H9 (cell line): Measurements from ENCODE around the gene PTPRS. TPM values are rescaled to one million over a fixed set of nuclear protein-coding genes. Genes with fewer than 3 reads are reported as not detected.

ENCODE experiments used
- DNase-seq: peaks from one replicate; pipeline ENCODE4 v3.0.0-alpha.2; 2017
- H2AFZ ChIP-seq: one replicate; pipeline ENCODE4 v1.6.1; 2013; ENCODE audit warnings: mild to moderate bottlenecking, low read length, control low read depth, moderate library complexity
- H2AK5ac ChIP-seq: 2 replicates; pipeline ENCODE4 v1.6.1; 2013; ENCODE audit warnings: low read length, control low read depth, mixed read lengths; ENCODE audit not compliant: insufficient read length
- H2BK120ac ChIP-seq: one replicate; pipeline ENCODE4 v1.6.1; 2013; ENCODE audit warnings: low read depth, mild to moderate bottlenecking, low read length, control low read depth, inconsistent platforms; ENCODE audit not compliant: poor library complexity, severe bottlenecking
- H2BK12ac ChIP-seq: 2 replicates; pipeline ENCODE4 v1.6.1; 2013; ENCODE audit warnings: low read length, control low read depth, mixed read lengths, low read depth; ENCODE audit not compliant: insufficient read length
- H2BK15ac ChIP-seq: 2 replicates; pipeline ENCODE4 v1.6.1; 2013; ENCODE audit warnings: low read depth, low read length, control low read depth
- H2BK20ac ChIP-seq: one replicate; pipeline ENCODE4 v1.6.1; 2013; ENCODE audit warnings: low read depth, mild to moderate bottlenecking, low read length, control low read depth, inconsistent platforms; ENCODE audit not compliant: poor library complexity, severe bottlenecking
- H2BK5ac ChIP-seq: 2 replicates; pipeline ENCODE4 v1.6.1; 2013; ENCODE audit warnings: low read length, control low read depth, mixed read lengths; ENCODE audit not compliant: insufficient read length
- H3K14ac ChIP-seq: 2 replicates; pipeline ENCODE4 v1.6.1; 2013; ENCODE audit warnings: low read length, control low read depth; ENCODE audit not compliant: insufficient read depth
- H3K18ac ChIP-seq: 2 replicates; pipeline ENCODE4 v1.6.1; 2013; ENCODE audit warnings: low read depth, mild to moderate bottlenecking, mixed read lengths, low read length, control low read depth; ENCODE audit not compliant: insufficient read length
- H3K23ac ChIP-seq: 2 replicates; pipeline ENCODE4 v1.6.1; 2013; ENCODE audit warnings: low read length, control low read depth, mixed read lengths, low read depth; ENCODE audit not compliant: insufficient read length
- H3K23me2 ChIP-seq: 2 replicates; pipeline ENCODE4 v1.6.1; 2013; ENCODE audit warnings: low read depth, mild to moderate bottlenecking, mixed read lengths, low read length, control low read depth; ENCODE audit not compliant: insufficient read length, poor library complexity, severe bottlenecking
- H3K27ac ChIP-seq: 2 replicates; pipeline ENCODE4 v1.5.1; 2013; ENCODE audit warnings: low read length, control low read depth, mixed read lengths, low read depth; ENCODE audit not compliant: insufficient read length
- H3K27me3 ChIP-seq: 2 replicates; pipeline ENCODE4 v1.6.1; 2013; ENCODE audit warnings: low read length, control low read depth, inconsistent platforms; ENCODE audit not compliant: insufficient read depth
- H3K4ac ChIP-seq: 2 replicates; pipeline ENCODE4 v1.6.1; 2013; ENCODE audit warnings: low read depth, mild to moderate bottlenecking, control low read depth, inconsistent platforms, low read length, moderate library complexity
- H3K4me1 ChIP-seq: 2 replicates; pipeline ENCODE4 v1.6.1; 2013; ENCODE audit warnings: low read length, control low read depth, inconsistent platforms; ENCODE audit not compliant: insufficient read depth
- H3K4me2 ChIP-seq: 2 replicates; pipeline ENCODE4 v1.6.1; 2013; ENCODE audit warnings: low read length, control low read depth, mixed read lengths; ENCODE audit not compliant: insufficient read length, insufficient read depth
- H3K56ac ChIP-seq: 2 replicates; pipeline ENCODE4 v1.6.1; 2013; ENCODE audit warnings: low read depth, mild to moderate bottlenecking, mixed read lengths, low read length, control low read depth; ENCODE audit not compliant: insufficient read length
- H3K79me1 ChIP-seq: 2 replicates; pipeline ENCODE4 v1.6.1; 2013; ENCODE audit warnings: low read depth, mild to moderate bottlenecking, moderate library complexity, low read length, control low read depth, inconsistent platforms; ENCODE audit not compliant: insufficient read depth, poor library complexity, severe bottlenecking
- H3K79me2 ChIP-seq: 2 replicates; pipeline ENCODE4 v1.6.1; 2013; ENCODE audit warnings: low read length, control low read depth, inconsistent platforms; ENCODE audit not compliant: insufficient read depth
- H3K9ac ChIP-seq: 2 replicates; pipeline ENCODE4 v1.6.1; 2013; ENCODE audit warnings: low read length, control low read depth, mixed read lengths; ENCODE audit not compliant: insufficient read length; ENCODE audit errors: extremely low read depth
- H3K9me3 ChIP-seq: one replicate; pipeline ENCODE4 v1.6.1; 2013; ENCODE audit warnings: low read depth, low read length, inconsistent platforms; ENCODE audit not compliant: control insufficient read depth
- H3T11ph ChIP-seq: one replicate; pipeline ENCODE4 v1.6.1; 2013; ENCODE audit warnings: mild to moderate bottlenecking, low read length, control low read depth, inconsistent platforms
- H4K20me1 ChIP-seq: one replicate; pipeline ENCODE4 v1.6.1; 2013; ENCODE audit not compliant: control insufficient read depth, insufficient read length, insufficient read depth
- H4K5ac ChIP-seq: 2 replicates; pipeline ENCODE4 v1.6.1; 2013; ENCODE audit warnings: low read depth, mild to moderate bottlenecking, mixed read lengths, low read length, control low read depth; ENCODE audit not compliant: insufficient read length
- H4K8ac ChIP-seq: replicated peaks from 2 replicates; pipeline ENCODE4 v1.6.1; 2013; ENCODE audit warnings: low read length, control low read depth, mixed read lengths, low read depth; ENCODE audit not compliant: insufficient read length
- H4K91ac ChIP-seq: 2 replicates; pipeline ENCODE4 v1.6.1; 2013; ENCODE audit warnings: low read depth, mild to moderate bottlenecking, moderate library complexity, mixed read lengths, low read length, control low read depth; ENCODE audit not compliant: insufficient read length
- H3K27ac Mint-ChIP-seq, 3 experiments: 2 replicates in 2 of 3; 3 replicates in 1 of 3; pipeline ENCODE4 v1.8.0; 2020 to 2021; ENCODE audit warnings: mixed read lengths in 3 of 3, mild to moderate bottlenecking in 1 of 3, moderate library complexity in 1 of 3
- H3K27me3 Mint-ChIP-seq: 2 replicates; pipeline ENCODE4 v1.8.0; 2021; ENCODE audit warnings: low read depth, mild to moderate bottlenecking, moderate library complexity, mixed read lengths
- H3K36me3 Mint-ChIP-seq, 3 experiments: 2 replicates in 2 of 3; 3 replicates in 1 of 3; pipeline ENCODE4 v1.8.0; 2020 to 2021; ENCODE audit warnings: low read depth in 3 of 3, mixed read lengths in 3 of 3; ENCODE audit not compliant: insufficient read depth in 1 of 3
- H3K4me1 Mint-ChIP-seq, 2 experiments: 2 replicates each; pipeline ENCODE4 v1.8.0; 2020; ENCODE audit warnings: mixed read lengths in 2 of 2
- H3K4me3 Mint-ChIP-seq, 2 experiments: 2 replicates in 1 of 2; 3 replicates in 1 of 2; pipeline ENCODE4 v1.8.0; 2020 to 2021; ENCODE audit warnings: mild to moderate bottlenecking in 2 of 2, mixed read lengths in 2 of 2, moderate library complexity in 1 of 2
- H3K9me3 Mint-ChIP-seq, 2 experiments: 2 replicates in 1 of 2; 3 replicates in 1 of 2; pipeline ENCODE4 v1.8.0; 2020; ENCODE audit warnings: mild to moderate bottlenecking in 2 of 2, mixed read lengths in 2 of 2, moderate library complexity in 1 of 2
- WGBS: extraction: QIAGEN DNeasy Blood & Tissue Kit; methylation state at CpG from one replicate; pipeline ENCODE4 v1.1.7; 2013; ENCODE audit warnings: missing lambda C conversion rate, low lambda C conversion rate, mixed read lengths; ENCODE audit not compliant: insufficient read length; ENCODE audit errors: extremely low coverage; 5-methylcytosine and 5-hydroxymethylcytosine counted together
- total RNA-seq: library from RNA; stranded (reverse); gene quantifications from 2 replicates; pipeline ENCODE4 v1.2.1, GENCODE V29; 2021
- TF ChIP-seq, protein P1 (sequence below): fragments of 200-600 bp; sonication (generic); conservative IDR thresholded peaks from 3 replicates; pipeline ENCODE4 v1.8.0; 2021; ENCODE audit warnings: antibody characterized with exemption, mild to moderate bottlenecking

The PTPRS gene
- total RNA-seq, 1 experiment from 2014 or later: 186 TPM

GRCh38 chr19:5356428-5356827 is 15.8 kb upstream of the PTPRS start:
- H4K91ac ChIP-seq: no peak overlapping the region
- H3K23me2 ChIP-seq: no peaks in the 10 kb centered on the region
- H3K27ac Mint-ChIP-seq: no peak overlapping the region
- no peaks in the 10 kb centered on the region for H3K79me1 ChIP-seq
- no peak overlapping the region for H2BK5ac ChIP-seq
- no peak overlapping the region for H3K27ac ChIP-seq
- H2BK20ac ChIP-seq: no peak overlapping the region
- peaks cover 13 to 18% of the 10 kb centered on the region in 2 experiments for H3K4me1 Mint-ChIP-seq
- H3T11ph ChIP-seq: no peak overlapping the region
- no peak overlapping the region for H2BK12ac ChIP-seq
- no peaks in the 10 kb centered on the region for H3K9me3 ChIP-seq
- H3K18ac ChIP-seq: no peak overlapping the region
- no peaks in the 10 kb centered on the region for H4K20me1 ChIP-seq
- H3K23ac ChIP-seq: no peak overlapping the region
- no peak overlapping the region for H2AFZ ChIP-seq
- no peak overlapping the region for H3K14ac ChIP-seq
- H3K27me3 Mint-ChIP-seq: peaks cover 46% of the 10 kb centered on the region
- H3K9me3 Mint-ChIP-seq: peaks cover 0 to 6% of the 10 kb centered on the region in 2 experiments; a peak in 3 of 5 replicates
- H3K4me3 Mint-ChIP-seq: no peak overlapping the region
- no peak overlapping the region for H3K4ac ChIP-seq
- H3K4me1 ChIP-seq: no peaks in the 10 kb centered on the region
- WGBS: no CpG with 5 or more reads among the region's 5 CpGs
- no peak overlapping the region for H4K8ac ChIP-seq
- no peaks in the 10 kb centered on the region for H3K27me3 ChIP-seq
- H3K56ac ChIP-seq: no peak overlapping the region
- TF ChIP-seq, protein P1, sequence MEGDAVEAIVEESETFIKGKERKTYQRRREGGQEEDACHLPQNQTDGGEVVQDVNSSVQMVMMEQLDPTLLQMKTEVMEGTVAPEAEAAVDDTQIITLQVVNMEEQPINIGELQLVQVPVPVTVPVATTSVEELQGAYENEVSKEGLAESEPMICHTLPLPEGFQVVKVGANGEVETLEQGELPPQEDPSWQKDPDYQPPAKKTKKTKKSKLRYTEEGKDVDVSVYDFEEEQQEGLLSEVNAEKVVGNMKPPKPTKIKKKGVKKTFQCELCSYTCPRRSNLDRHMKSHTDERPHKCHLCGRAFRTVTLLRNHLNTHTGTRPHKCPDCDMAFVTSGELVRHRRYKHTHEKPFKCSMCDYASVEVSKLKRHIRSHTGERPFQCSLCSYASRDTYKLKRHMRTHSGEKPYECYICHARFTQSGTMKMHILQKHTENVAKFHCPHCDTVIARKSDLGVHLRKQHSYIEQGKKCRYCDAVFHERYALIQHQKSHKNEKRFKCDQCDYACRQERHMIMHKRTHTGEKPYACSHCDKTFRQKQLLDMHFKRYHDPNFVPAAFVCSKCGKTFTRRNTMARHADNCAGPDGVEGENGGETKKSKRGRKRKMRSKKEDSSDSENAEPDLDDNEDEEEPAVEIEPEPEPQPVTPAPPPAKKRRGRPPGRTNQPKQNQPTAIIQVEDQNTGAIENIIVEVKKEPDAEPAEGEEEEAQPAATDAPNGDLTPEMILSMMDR: no peak
- H3K36me3 Mint-ChIP-seq: no peaks in the 10 kb centered on the region
- no peaks in the 10 kb centered on the region for H3K79me2 ChIP-seq
- H2BK120ac ChIP-seq: no peak overlapping the region
- H3K4me2 ChIP-seq: no peak overlapping the region
- H2AK5ac ChIP-seq: no peak overlapping the region
- DNase-seq: no peak
- no peak overlapping the region for H2BK15ac ChIP-seq
- no peak overlapping the region for H3K9ac ChIP-seq
- no peak overlapping the region for H4K5ac ChIP-seq
